GM12878 (cell line): ENCODE data around the gene WDR91.

Experiments
- BCL3 ChIP-seq: IDR thresholded peaks from 2 replicates; pipeline ENCODE4 v1.6.1; 2011; ENCODE audit warnings: borderline replicate concordance, low read depth, mild to moderate bottlenecking, moderate library complexity, low read length; ENCODE audit not compliant: insufficient read depth, poor library complexity, severe bottlenecking
- CBX5 ChIP-seq: sonication (generic); IDR thresholded peaks from 2 replicates; pipeline ENCODE4 v1.6.1; 2016; ENCODE audit warnings: low read depth, moderate library complexity, mild to moderate bottlenecking, inconsistent platforms
- CHD2 ChIP-seq: IDR thresholded peaks from 2 replicates; pipeline ENCODE4 v1.6.1; 2011; ENCODE audit warnings: low read depth, low read length, improper control_type of control experiment, borderline replicate concordance
- CREM ChIP-seq: IDR thresholded peaks from 2 replicates; pipeline ENCODE4 v1.6.1; 2014; ENCODE audit warnings: antibody characterized with exemption, low read depth
- CTCF ChIP-seq, 3 experiments: IDR thresholded peaks in 2 of 3; conservative IDR thresholded peaks in 1 of 3; 2 replicates each; pipeline ENCODE4 v1.5.1; 2011; ENCODE audit warnings: low read depth in 3 of 3, low read length in 3 of 3, mild to moderate bottlenecking in 3 of 3, control low read depth in 2 of 3, moderate library complexity in 2 of 3, inconsistent platforms in 1 of 3, mixed read lengths in 1 of 3; ENCODE audit not compliant: control insufficient read depth in 2 of 3, insufficient read depth in 1 of 3; ENCODE audit errors: extremely low read depth in 1 of 3
- ESRRA ChIP-seq: IDR thresholded peaks from 2 replicates; pipeline ENCODE4 v1.6.1; 2012; ENCODE audit warnings: mild to moderate bottlenecking, low read length, improper control_type of control experiment
- FOXM1 ChIP-seq: IDR thresholded peaks from 2 replicates; pipeline ENCODE4 v1.6.1; 2012; ENCODE audit warnings: low read depth, mild to moderate bottlenecking, inconsistent platforms, low read length, moderate library complexity
- IRF3 ChIP-seq: fragments of 450-650 bp; IDR thresholded peaks from 2 replicates; pipeline ENCODE4 v1.6.1; 2014; ENCODE audit warnings: mild to moderate bottlenecking
- NFYB ChIP-seq: IDR thresholded peaks from 2 replicates; pipeline ENCODE4 v1.6.1; 2011; ENCODE audit warnings: low read depth, mild to moderate bottlenecking, low read length, improper control_type of control experiment, moderate library complexity; ENCODE audit not compliant: insufficient read depth
- POLR2A ChIP-seq: IDR thresholded peaks from 2 replicates; pipeline ENCODE4 v1.6.1; 2011; ENCODE audit warnings: low read depth, mild to moderate bottlenecking, low read length
- RAD21 ChIP-seq: IDR thresholded peaks from 2 replicates; pipeline ENCODE4 v1.6.1; 2011; ENCODE audit warnings: mild to moderate bottlenecking, low read depth, low read length, moderate library complexity; ENCODE audit not compliant: insufficient read depth
- ZBTB40 ChIP-seq: fragments of 450-650 bp; IDR thresholded peaks from 2 replicates; pipeline ENCODE4 v1.6.1; 2016; ENCODE audit warnings: mild to moderate bottlenecking, moderate library complexity, borderline replicate concordance

GRCh38 chr7:135200821-135201331, 10.4 kb downstream of the WDR91 start:
- TF ChIP-seq POLR2A (no peak), CTCF (IDR thresholded peaks at IDR 0.05 in 2 of 3, conservative IDR thresholded peaks at IDR 0.05 in 1 of 3; ENCODE audit: control insufficient read depth in 2 of 3, extremely low read depth in 1 of 3, insufficient read depth in 1 of 3, low read depth in 3 of 3, low read length in 3 of 3) (no peak), FOXM1 (no peak), CBX5 (no peak), CHD2 (no peak), NFYB (no peak), ESRRA (no peak), RAD21 (no peak), ZBTB40 (no peak), BCL3 (no peak), IRF3 (no peak), CREM (no peak)
